ENCODE measurements around the gene MAPKAPK2.
"Not testable (repeated sequence)": the region's sequence is repeated elsewhere in the genome, so short reads cannot be mapped to it uniquely, and the experiment has no call there.

MAPKAPK2 gene

DNA sequence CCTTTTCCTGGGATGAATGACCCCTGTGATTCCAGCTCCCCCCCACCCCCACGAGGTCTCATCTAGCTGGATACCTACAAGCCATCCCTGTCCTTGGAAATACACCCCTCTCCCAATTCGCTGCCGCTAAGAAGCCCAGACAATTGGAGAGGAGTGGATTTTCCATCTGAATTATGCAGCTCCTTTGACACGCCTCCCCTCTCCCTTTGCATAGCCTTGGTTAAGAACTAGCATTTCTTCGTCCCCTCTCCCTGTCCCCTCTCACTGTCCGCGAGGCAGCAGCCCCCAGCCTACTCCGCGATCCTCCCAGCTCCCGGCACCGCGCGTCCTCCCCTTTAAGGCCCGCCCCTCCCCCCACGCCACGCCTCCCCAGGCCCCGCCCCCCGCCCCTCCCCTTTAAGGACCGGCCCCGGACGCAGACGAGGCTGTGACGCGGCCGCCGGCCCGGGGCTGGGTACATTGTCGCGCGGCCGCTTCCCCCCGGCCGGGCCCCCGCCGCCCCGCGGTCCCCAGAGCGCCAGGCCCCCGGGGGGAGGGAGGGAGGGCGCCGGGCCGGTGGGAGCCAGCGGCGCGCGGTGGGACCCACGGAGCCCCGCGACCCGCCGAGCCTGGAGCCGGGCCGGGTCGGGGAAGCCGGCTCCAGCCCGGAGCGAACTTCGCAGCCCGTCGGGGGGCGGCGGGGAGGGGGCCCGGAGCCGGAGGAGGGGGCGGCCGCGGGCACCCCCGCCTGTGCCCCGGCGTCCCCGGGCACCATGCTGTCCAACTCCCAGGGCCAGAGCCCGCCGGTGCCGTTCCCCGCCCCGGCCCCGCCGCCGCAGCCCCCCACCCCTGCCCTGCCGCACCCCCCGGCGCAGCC lies at the start of gene MAPKAPK2:
Gene MAPKAPK2, plus strand, starts transcription at position 428 of the 856 bp plus-strand sequence. Its CDS starts 325 bp downstream, at position 753.
- DNase-seq: peak in 1 of 2 experiments; percentile 62

DNA sequence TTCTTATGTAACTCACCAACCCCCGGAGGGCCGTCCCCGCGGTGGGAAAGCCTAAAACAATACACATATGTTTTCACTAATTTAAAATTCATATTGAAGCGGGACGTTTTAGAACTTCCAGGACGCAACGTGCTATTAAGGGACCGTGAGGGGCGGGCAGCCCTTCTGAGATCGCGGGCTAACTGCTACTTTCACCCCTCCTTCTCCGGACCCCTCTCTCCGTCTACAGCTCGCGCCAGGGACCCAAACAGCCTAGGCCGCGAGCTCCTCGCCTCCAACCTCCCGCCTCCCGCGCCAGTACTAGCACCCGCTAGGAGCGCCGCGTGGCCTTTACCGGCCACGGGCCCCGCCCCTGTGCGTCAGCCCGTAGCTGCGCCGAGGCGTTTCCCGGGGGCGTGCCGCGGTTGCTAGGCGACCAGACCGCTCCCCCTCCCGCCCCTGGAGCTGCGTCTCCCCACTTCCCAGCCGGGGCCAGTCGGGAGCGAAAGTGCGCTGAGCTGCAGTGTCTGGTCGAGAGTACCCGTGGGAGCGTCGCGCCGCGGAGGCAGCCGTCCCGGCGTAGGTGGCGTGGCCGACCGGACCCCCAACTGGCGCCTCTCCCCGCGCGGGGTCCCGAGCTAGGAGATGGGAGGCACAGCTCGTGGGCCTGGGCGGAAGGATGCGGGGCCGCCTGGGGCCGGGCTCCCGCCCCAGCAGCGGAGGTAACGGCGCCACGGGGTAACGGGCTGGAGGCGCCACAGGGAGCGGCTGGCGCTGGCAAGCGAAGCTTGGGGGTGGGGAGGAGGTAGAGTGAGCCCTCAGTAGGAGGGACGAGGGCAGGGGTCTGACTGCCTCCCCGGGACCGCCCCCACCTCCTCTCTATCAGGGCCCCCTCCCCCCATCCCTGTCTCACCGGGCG lies 49.4 kb upstream of the MAPKAPK2 start, which contains the start of gene DYRK3:
Gene DYRK3, plus strand, starts transcription at position 457 of the 898 bp plus-strand sequence. Its CDS starts 168 bp downstream, at position 625.
- DNase-seq: peak; percentile 68 to 91

DNA sequence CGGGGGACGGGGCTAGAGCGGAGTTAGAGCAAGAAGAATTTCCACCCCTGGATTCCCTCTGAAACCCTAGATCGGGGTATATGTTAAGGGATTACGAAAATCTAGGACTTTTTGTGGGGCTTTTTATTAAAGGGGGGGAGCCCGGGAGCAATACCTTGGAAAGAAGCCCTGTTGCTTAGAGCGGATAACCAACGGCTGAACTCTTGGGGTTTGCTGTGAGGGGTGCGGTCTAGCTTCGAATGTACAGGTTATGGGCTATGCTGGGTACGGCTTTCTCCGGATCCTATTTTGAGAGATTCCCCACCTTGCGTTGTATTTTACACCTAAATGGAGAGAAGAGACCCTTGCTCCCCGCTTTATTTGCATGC lies 48.7 kb upstream of the MAPKAPK2 start:
- peak in 1 of 2 experiments; percentile 47 for DNase-seq

DNA sequence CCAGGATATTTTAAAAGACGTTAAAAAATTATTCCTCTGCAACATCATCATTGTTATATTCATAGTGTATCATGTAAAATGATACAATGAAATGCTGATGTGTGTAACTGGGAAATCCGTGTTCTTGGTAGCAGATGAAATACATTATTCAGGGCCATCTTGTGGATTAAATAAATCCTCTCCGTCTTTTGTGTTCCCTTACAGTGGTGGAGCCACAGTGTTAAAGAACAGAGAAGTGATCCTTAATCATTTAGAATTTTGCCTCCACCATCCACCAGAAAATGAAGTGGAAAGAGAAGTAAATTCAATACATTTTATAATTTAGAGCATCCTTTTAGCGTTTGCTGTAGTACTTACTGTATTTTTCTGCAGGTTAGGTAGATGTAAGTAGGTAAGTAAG lies 48.0 kb upstream of the MAPKAPK2 start:
- DNase-seq: no peak

DNA sequence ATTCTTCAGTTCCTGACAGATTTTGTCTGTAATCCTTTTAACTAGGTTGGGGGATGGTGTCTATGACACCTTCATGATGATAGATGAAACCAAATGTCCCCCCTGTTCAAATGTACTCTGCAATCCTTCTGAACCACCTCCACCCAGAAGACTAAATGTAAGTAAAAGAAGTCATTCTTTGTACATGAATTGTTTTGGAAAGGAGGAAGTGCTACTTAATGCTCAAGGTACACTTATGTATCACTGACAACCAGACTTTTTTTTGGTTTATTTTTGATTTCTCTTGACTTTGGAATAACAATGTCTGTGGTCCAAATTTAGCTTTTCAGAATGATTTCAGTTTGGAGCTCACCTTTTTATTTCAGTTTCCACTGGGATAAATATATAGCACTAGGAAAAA lies 47.1 kb upstream of the MAPKAPK2 start:
- DNase-seq: no peak

DNA sequence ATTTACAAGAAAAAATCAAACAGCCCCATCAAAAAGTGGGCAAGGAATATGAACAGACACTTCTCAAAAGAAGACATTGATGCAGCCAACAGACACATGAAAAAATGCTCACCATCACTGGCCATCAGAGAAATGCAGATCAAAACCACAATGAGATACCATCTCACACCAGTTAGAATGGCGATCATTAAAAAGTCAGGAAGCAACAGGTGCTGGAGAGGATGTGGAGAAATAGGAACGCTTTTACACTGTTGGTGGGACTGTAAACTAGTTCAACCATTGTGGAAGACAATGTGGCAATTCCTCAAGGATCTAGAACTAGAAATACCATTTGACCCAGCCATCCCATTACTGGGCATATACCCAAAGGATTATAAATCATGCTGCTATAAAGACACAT lies 42.6 kb upstream of the MAPKAPK2 start:
- DNase-seq: not testable (repeated sequence)

DNA sequence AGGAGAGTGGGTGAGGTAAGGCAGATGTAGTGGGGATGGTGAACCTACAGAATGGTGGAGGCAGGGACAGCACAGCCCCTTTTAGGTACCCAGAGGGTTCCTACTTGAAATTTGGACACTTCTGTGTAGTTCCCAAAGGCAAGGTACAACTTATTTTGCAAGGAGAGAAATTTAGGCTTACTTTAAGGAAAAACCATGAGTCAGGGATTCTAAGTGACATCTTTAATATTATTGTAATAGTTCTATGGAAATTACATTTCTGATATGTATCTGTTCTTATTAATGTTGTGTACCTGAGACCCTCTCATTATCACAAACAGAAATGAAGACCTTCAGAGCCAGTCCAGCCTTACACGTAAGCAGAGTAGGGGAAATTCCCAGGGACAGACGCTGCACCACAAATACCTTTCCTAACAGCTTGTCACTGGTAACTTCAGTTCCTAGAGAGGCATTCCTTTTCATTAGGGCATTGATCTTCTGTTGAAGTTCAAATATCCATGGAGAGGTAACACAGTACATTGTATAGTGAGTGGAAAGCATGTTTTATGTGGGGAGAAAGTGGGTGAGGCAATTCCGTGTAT lies 41.5 kb upstream of the MAPKAPK2 start:
- no peak for DNase-seq

DNA sequence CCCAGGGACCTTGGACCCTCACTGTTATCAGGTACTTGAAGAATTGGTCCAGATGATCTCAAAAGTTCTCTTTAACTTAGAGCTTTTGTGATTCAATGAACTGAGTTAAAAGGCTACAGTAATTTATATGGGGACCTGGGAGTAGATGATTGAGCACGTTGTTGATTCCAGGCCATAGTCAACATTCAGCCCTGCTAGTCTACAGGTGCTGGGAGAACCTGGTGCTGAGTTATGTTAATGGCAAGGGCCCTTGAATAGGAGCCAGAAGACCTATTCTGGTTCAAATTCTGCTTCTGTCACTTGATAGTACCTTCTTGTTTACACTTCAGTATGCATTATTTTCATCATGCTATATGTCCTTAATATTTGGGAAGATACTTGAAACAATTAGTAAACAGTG lies 38.2 kb upstream of the MAPKAPK2 start:
- DNase-seq: no peak

DNA sequence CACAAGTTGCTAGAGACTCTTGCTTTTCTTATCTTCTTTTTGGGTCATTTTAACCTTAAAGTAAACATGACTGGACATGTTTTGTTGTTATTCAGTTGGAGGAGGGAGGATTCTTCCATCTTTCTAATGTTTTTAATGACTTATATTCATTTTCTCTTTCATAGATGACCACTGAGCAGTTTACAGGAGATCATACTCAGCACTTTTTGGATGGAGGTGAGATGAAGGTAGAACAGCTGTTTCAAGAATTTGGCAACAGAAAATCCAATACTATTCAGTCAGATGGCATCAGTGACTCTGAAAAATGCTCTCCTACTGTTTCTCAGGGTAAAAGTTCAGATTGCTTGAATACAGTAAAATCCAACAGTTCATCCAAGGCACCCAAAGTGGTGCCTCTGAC lies 37.5 kb upstream of the MAPKAPK2 start:
- DNase-seq: no peak

DNA sequence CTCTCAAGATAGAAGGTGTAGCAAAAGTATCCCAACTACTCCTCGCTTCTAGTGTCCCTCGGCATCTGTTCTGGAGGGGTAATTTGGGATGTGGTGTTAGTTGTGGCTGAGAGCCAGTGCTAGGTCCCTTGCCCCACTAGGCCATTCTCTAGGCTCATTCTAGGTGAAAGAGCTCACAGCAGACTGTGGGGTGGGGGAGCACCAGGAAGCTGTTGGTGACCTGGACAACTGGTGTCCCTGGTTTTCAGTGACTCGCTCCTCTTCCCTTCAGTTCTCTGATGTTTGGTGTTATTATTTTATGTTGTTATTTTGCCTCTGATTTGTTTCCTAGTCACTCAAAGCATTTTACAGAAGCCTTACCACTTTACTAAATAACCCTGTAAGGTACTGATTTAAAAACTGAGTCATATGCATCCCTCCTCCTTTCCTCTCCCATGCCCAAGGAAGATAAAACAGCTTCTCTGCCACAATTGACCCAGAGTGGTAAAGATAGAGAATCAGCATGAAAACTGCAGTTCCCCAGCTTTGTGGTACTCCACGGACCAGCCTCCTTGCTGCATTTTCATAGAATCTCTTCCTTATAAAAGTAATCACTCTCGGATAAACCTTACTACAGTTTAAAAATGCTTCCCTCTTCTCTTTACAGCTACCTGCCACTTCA lies 35.3 kb upstream of the MAPKAPK2 start:
- no peak for DNase-seq

DNA sequence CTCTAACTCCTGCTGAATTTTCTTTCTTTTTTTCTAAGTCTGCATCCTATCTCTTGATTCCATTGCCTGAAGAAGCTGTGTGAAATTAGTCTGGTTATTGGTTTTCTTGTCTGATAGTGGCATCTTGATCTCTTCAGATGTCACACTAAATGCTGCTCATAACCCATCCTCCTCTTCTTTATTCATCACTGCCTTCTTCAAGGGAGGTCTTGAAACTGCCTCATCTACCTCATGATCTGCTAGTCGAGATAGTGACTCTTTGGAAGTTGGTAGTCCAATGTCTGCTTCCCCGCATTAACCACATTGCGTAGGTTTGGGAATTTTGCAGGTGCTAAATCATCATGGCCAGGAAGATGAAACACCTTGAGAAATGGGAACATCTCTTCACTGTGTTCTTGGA lies 33.7 kb upstream of the MAPKAPK2 start:
- no peak for DNase-seq

DNA sequence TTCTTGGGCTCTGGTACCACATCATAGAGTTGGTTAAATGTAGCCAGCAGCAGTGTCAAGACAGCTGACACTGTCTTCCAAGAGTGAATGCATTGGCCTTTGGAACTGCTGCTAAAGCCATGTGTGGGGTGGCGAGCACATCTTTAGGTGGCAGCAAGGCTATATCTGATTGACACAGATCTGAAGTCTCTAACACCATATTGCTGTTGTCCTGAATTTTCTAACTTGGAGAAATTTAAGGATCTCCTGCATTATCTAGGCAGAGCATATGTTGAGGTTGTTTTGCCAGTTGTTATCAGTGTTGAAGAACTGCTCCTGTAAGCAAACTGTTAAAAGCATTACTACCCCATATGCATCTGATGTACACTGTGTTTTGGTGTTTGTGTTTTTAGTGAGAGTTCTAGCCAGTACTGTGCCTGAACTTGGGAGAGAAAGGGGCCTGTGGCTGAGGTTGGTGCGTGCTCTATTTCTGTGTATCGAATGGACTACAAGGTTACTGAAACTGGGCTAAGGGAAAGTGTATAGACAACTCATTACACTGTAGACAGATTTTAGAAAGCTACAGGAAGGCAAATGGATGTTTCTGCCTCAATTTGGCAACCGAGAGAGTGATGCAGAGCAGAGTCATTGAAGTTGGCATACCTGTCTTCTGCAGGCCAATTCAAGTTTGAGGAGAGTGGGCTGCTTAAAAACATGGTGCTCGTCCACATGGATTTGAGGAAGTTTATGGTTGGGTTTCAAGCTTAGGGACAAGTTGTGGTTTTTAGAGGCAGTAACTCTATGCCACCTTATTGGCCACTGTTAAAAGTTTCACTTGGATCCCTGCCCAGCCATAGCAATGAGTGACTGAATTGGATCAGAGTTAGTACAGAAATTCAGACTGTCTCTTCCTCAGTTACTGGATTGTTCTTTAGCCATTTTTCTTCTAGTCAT lies 32.5 kb upstream of the MAPKAPK2 start:
- DNase-seq: no peak

DNA sequence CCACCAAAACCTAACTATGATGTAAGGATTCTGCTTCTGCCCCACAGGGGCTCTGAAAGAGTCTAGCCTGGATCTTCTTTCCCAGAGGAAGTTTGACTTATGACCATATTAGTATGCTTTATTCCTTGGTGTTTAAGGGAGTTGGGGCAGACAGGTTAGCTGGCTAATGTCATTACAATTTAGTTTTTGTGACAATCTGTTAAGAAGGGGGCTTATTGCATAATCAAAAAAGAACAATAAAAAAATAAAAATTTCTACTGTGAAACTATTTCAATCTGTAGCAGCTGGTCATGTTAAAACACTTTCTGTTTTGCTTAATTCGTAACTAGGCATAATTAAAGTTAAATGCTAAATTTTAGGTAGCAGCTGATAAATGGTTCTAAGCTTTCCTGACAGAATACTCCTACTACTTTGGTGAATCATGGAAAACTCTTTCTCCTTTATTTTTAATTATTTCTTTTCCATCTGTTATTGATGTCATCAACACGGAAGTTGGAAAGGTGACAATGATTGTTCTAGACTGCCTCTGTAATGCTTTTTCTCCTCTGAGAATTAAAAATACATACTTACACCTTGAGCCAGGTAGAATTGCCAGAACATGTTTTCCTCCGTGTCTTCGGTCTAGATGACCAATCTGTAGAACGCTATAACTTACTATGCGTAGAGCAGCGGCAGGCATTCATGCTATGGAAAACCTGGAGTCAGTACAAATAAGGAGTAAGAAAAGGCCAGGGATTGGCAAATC lies 30.8 kb upstream of the MAPKAPK2 start:
- no peak for DNase-seq

DNA sequence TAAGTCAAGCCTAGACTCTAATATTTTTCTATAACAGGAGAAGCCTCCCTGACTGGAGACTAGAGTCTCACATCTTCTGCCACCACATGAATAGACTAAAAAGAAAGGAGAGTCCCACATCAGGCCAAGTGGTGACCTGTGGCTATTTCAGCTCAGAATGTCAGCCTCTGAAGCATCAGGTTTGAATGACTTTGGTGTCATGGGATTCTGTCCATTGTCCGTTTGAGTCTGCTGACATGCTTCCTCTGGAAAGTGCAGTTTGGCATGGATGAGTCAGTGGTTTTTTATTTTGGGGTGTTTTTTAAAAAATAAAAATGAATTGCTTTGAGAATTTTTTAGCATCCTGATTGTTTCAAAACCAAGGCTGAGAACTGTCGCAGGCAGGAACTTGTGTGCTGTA lies 29.9 kb upstream of the MAPKAPK2 start:
- DNase-seq: no peak

DNA sequence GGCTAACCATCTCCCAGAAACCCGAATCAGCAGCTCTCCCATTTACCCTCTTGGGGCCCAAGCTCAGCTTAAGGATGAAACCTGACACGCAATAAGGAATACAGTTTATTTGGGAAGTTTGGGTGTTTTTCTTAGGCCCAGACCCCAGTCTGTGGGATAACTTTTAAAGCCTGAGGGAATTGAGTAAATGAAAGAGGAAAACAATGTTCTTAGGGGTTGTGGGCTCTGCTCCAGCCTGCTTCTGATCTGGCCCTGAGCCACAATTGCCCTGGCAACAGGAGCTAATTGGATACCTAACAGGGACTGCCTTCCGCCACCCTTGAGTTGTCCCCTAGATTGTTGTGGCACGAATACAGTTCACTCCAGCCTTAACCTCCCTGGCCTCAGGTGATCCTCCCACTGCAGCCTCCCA lies 29.2 kb upstream of the MAPKAPK2 start:
- no peak for DNase-seq

DNA sequence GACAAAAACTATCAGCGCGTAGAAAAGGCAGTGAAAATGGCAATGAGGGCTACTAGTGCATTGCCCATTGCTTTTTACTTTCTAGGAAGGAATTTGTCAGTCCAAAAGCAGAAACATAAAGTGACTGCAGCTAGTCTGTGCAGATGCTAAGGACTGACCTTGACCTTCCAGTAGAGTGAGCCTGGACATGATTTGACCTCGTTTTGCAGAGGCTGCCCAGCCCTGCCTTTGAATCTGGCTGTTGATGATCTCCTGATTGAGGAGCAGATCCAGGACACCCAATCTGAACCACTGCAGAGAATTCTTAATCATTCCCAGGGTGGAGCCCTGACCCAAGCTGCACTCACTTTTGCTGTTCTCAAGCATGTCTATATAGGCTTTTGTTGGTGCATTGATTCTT lies 27.8 kb upstream of the MAPKAPK2 start:
- DNase-seq: no peak

DNA sequence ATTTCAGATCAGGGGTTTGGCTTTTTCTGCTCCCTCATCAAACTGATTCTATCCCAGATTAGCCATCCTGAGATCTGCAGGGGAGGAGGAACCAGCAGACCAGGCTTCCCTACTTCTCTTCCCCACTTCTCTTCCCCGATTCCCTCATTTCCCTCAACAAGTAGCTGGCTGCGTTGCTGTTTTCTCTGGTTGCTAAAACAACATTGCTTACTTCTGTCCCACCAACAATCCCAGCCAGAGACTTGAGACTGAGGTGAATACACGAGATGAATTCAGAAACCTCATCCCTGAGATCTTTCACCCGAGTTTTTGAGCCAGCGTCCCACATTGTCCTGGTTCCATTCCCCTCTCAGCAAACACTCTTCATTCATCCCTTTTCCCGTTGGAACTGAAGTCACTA lies 27.0 kb upstream of the MAPKAPK2 start:
- no peak for DNase-seq

DNA sequence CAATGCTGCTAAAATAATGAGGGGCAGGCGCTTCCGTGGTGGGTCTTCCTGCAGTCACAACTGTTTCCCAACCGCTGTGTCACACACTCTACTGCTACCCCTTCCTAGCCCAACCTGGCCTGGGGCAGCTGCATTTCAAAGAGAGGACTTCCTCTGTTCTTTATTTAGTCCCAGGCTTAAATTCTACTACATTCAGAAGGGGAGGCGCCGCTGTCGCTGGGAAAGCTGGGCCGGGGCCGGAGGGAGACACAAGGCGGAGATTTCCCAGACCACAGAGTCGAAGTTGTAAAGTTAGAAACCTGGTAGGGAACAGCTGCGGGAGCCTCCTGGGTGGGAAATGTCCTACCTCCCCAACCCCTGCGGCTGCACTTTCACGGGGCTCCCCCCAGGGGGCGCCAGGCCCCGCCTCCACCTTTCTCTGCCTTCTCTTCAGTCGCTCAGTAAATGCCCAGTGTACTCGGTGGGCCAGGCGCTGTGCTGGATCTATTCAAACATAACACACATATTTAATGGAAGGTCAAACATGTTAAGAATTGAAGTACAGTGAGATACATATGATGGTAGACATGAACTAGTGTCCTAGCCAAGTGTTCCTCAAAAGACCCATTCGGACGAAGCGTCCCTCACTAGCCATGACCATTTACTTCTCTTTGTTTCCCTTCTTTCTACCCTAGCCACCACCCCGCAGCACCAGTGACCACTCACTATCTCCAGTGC lies 26.3 kb upstream of the MAPKAPK2 start:
- DNase-seq: no peak

DNA sequence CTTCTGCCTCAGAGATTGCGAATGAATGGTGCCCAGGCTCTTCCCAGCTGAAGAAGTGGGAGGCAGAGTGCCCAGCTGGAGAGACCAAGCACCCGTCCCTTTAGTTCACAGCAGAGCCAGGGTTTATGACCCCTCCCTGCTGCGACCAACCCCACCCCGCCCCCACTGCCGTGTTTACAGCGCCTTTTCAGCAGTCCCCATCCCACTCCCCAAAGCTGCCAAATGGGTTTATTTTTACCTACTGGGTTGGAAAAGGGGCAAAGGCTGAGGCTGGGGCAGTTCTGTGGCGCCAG lies 25.8 kb upstream of the MAPKAPK2 start:
- no peak for DNase-seq

DNA sequence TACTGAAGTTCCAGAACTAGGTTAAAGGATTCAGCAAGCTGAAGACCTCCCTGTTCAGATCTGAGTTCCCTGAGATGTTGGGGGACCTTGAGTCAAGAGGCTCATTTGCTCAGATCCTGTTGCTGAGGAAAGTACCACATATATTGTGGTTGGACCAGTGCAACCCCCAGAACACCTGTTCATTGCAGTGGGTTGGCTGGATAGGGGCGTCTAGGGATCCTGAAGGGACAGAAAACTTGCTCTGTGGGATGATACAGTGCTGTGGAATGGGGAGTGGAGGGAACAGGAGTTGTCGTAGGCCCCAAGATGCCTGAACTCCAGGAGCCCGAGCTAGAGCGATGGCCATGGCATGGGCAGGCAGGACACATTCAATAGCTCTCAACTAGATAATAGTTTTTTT lies 24.6 kb upstream of the MAPKAPK2 start:
- no peak for DNase-seq

Data from NCI-H526 (cell line).